OCI-LY7 (cell line): ENCODE results near the gene LACRT. TPM values are rescaled to one million over a fixed set of nuclear protein-coding genes. Genes with fewer than 3 reads are reported as not detected.

Experiments used
- BruUV-seq: library from RNA; stranded (reverse); fragments of 400-500 nt; replicated peaks from 2 replicates; lab custom pipeline; 2021; lab: Mats Ljungman, UMichigan
- CTCF ChIA-PET: fragments of 300-600 bp; sonication (Branson Sonifier 250); formaldehyde crosslinking; loops from one replicate; lab custom pipeline; 2022; ENCODE audit warnings: antibody characterized with exemption; ENCODE audit not compliant: unreplicated experiment; lab: Charles Lee
- POLR2A ChIA-PET: fragments of 300-600 bp; sonication (Branson Sonifier 250); formaldehyde crosslinking; loops from one replicate; lab custom pipeline; 2022; ENCODE audit warnings: antibody characterized with exemption; lab: Charles Lee
- DNase-seq: peaks from one replicate; pipeline ENCODE4 v3.0.0-alpha.2; 2015; ENCODE audit warnings: low spot score
- H2AFZ ChIP-seq: fragments of 200-600 bp; sonication (generic), shearing (Covaris generic); 2 replicates; pipeline ENCODE4 v1.6.1; 2014; ENCODE audit warnings: mild to moderate bottlenecking, antibody characterized with exemption, low read length, moderate library complexity
- H3K27ac ChIP-seq: fragments of 200-600 bp; sonication (generic); 2 replicates; pipeline ENCODE4 v1.5.1; 2014; ENCODE audit warnings: mixed run types, low read depth, mild to moderate bottlenecking, moderate library complexity, low read length, inconsistent platforms; ENCODE audit not compliant: poor library complexity, severe bottlenecking
- H3K36me3 ChIP-seq: fragments of 200-600 bp; sonication (generic); 2 replicates; pipeline ENCODE4 v1.6.1; 2014; ENCODE audit warnings: mild to moderate bottlenecking, antibody characterized with exemption, low read length, moderate library complexity, mixed read lengths; ENCODE audit not compliant: insufficient read depth
- H3K4me1 ChIP-seq: fragments of 200-600 bp; sonication (generic); 2 replicates; pipeline ENCODE4 v1.5.1; 2014; ENCODE audit warnings: mild to moderate bottlenecking, low read length; ENCODE audit not compliant: insufficient read depth, poor library complexity, severe bottlenecking
- H3K4me2 ChIP-seq: fragments of 200-600 bp; sonication (generic); 2 replicates; pipeline ENCODE4 v1.6.1; 2014; ENCODE audit warnings: mild to moderate bottlenecking, low read length
- H3K4me3 ChIP-seq: fragments of 200-600 bp; sonication (generic); 2 replicates; pipeline ENCODE4 v1.5.1; 2014; ENCODE audit warnings: mild to moderate bottlenecking, low read depth, low read length; ENCODE audit not compliant: poor library complexity, severe bottlenecking
- H3K79me2 ChIP-seq: fragments of 200-600 bp; sonication (generic); 2 replicates; pipeline ENCODE4 v1.6.1; 2016; ENCODE audit warnings: low read depth, mild to moderate bottlenecking, low read length, moderate library complexity, mixed read lengths; ENCODE audit not compliant: insufficient read depth
- H3K9me2 ChIP-seq: fragments of 200-600 bp; sonication (generic); 2 replicates; pipeline ENCODE4 v1.6.1; 2016; ENCODE audit warnings: mild to moderate bottlenecking, low read length, mixed read lengths; ENCODE audit not compliant: insufficient read depth
- H3K9me3 ChIP-seq: fragments of 200-600 bp; sonication (generic); 2 replicates; pipeline ENCODE4 v1.6.1; 2014; ENCODE audit warnings: mild to moderate bottlenecking, mixed run types, low read length, mixed read lengths
- H4K20me1 ChIP-seq: fragments of 200-600 bp; sonication (generic); 2 replicates; pipeline ENCODE4 v1.6.1; 2014; ENCODE audit warnings: mild to moderate bottlenecking, antibody characterized with exemption, low read length, moderate library complexity, mixed read lengths; ENCODE audit not compliant: insufficient read depth
- CTCF ChIP-seq: fragments of 200-600 bp; sonication (generic); conservative IDR thresholded peaks from 2 replicates; pipeline ENCODE4 v1.5.1; 2014; ENCODE audit warnings: mild to moderate bottlenecking, antibody characterized with exemption, low read length, moderate library complexity, mixed read lengths
- EZH2phosphoT487 ChIP-seq: fragments of 200-600 bp; sonication (generic); IDR thresholded peaks from 2 replicates; pipeline ENCODE4 v1.6.1; 2018; ENCODE audit warnings: low read depth, borderline replicate concordance, mild to moderate bottlenecking, mixed run types, antibody characterized with exemption, low read length, moderate library complexity, mixed read lengths
- intact Hi-C: fragments of 100-400 bp; cut with micrococcal nuclease; formaldehyde crosslinking; loops from one replicate; pipeline ENCODE4 v1.10.0; 2022; ENCODE audit not compliant: unreplicated experiment
- total RNA-seq, 2 experiments: library from RNA; depleted of rRNA in 1 of 2; stranded (reverse); fragments of >200 nt in 1 of 2; shearing (Covaris generic) in 1 of 2; gene quantifications; 2 replicates each; pipeline ENCODE4 v1.2.3, GENCODE V29; 2014 to 2022

LACRT gene
- total RNA-seq, 2 experiments from 2014 or later = not detected

GRCh38 chr12:54593725-54594124, 41.0 kb downstream of the LACRT start:
- no peak overlapping the region for H3K27ac ChIP-seq
- POLR2A ChIA-PET = no interaction called here
- H2AFZ ChIP-seq = no peak overlapping the region
- no peak overlapping the region for H3K4me2 ChIP-seq
- BruUV-seq = no TSS peak
- no peak overlapping the region for H3K4me3 ChIP-seq
- H3K9me3 ChIP-seq = no peaks in the 10 kb centered on the region
- DNase-seq = no peak
- no peaks in the 10 kb centered on the region for H3K36me3 ChIP-seq
- no peaks in the 10 kb centered on the region for H3K79me2 ChIP-seq
- no peak for TF ChIP-seq CTCF
- no peak for TF ChIP-seq EZH2phosphoT487
- H3K4me1 ChIP-seq = no peaks in the 10 kb centered on the region
- H4K20me1 ChIP-seq = no peaks in the 10 kb centered on the region
- no peaks in the 10 kb centered on the region for H3K9me2 ChIP-seq
- CTCF ChIA-PET = no interaction called here
- intact Hi-C loops = loop anchor here (10.0 kb wide), 1 partner anchor 481 kb away; no protein-coding TSS in a partner anchor

DNA sequence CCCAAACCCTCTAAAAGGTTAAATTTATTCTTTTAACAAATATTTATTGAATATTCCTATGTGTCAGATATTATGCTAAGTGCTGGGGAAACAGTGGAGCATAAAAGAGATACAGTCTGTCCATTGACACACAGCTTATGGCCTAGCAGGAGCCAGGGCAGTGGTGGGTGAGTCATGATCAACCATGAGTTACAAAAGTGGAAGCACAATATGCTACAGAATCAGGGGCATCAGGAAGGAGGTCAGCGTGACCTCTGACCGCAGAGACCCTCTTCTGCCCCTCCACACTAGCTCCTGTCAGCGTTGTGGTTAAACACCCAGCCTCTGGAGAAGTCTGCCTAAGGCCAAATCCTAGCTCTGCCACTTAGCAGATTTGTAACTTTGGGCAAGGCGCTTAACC, 41.6 kb downstream of the LACRT start:
- no peaks in the 10 kb centered on the region for H3K36me3 ChIP-seq
- H4K20me1 ChIP-seq = no peaks in the 10 kb centered on the region
- H3K9me3 ChIP-seq = no peaks in the 10 kb centered on the region
- POLR2A ChIA-PET = no interaction called here
- no peak for DNase-seq
- H3K79me2 ChIP-seq = no peaks in the 10 kb centered on the region
- TF ChIP-seq CTCF = no peak
- no peak for TF ChIP-seq EZH2phosphoT487
- H3K27ac ChIP-seq = no peak overlapping the region
- CTCF ChIA-PET = no interaction called here
- no TSS peak for BruUV-seq
- no peak overlapping the region for H3K4me2 ChIP-seq
- H2AFZ ChIP-seq = no peak overlapping the region
- no peaks in the 10 kb centered on the region for H3K9me2 ChIP-seq
- no peaks in the 10 kb centered on the region for H3K4me1 ChIP-seq
- intact Hi-C loops = loop anchor here (10.0 kb wide), 1 partner anchor 482 kb away; no protein-coding TSS in a partner anchor
- no peak overlapping the region for H3K4me3 ChIP-seq

- Histone ChIP-seq H3K4me2 (no peak overlapping the region), H3K4me1 (no peaks in the 10 kb centered on the region), H3K36me3 (no peaks in the 10 kb centered on the region), H3K27ac (no peak overlapping the region), H3K9me2 (no peaks in the 10 kb centered on the region), H3K9me3 (no peaks in the 10 kb centered on the region), H4K20me1 (no peaks in the 10 kb centered on the region), H3K4me3 (no peak overlapping the region), H2AFZ (no peak overlapping the region), H3K79me2 (no peaks in the 10 kb centered on the region)
- BruUV-seq = no TSS peak
- DNase-seq = no peak
- ChIA-PET POLR2A (no interaction called here), CTCF (no interaction called here)
- TF ChIP-seq EZH2phosphoT487 (no peak), CTCF (no peak)
- intact Hi-C loops = loop anchor here (10.0 kb wide), 1 partner anchor 482 kb away; no protein-coding TSS in a partner anchor
Observed at GRCh38 chr12:54592316-54592715, 42.4 kb downstream of the LACRT start.
